ENCODE results near the gene RNF130. TPM values are rescaled to one million over a fixed set of nuclear protein-coding genes. Genes with fewer than 3 reads are reported as not detected.

Gene RNF130
- total and polyA plus RNA-seq, 3 donors from 2014 or later = 44.3 to 65.0 (median 56.5) TPM

- TF ChIP-seq, protein P1, sequence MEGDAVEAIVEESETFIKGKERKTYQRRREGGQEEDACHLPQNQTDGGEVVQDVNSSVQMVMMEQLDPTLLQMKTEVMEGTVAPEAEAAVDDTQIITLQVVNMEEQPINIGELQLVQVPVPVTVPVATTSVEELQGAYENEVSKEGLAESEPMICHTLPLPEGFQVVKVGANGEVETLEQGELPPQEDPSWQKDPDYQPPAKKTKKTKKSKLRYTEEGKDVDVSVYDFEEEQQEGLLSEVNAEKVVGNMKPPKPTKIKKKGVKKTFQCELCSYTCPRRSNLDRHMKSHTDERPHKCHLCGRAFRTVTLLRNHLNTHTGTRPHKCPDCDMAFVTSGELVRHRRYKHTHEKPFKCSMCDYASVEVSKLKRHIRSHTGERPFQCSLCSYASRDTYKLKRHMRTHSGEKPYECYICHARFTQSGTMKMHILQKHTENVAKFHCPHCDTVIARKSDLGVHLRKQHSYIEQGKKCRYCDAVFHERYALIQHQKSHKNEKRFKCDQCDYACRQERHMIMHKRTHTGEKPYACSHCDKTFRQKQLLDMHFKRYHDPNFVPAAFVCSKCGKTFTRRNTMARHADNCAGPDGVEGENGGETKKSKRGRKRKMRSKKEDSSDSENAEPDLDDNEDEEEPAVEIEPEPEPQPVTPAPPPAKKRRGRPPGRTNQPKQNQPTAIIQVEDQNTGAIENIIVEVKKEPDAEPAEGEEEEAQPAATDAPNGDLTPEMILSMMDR (IDR thresholded peaks at IDR 0.05) = no peak
- H3K27ac ChIP-seq = no peak overlapping the region
- peaks cover 3% of the 10 kb centered on the region for H3K4me1 ChIP-seq
- intact Hi-C loops (cut with DNase I; ENCODE audit: low total_unique reads) = no loop called here
- no peaks in the 10 kb centered on the region for H3K36me3 ChIP-seq (ENCODE audit: low read depth, missing control alignments)
- H3K27me3 ChIP-seq = no peaks in the 10 kb centered on the region
- H3K9me3 ChIP-seq = no peaks in the 10 kb centered on the region
- H3K4me3 ChIP-seq = no peak overlapping the region
- 95% methylated on average over 8 of the region's 8 CpGs; no CpG with 5 or more reads in 1 of the 2 donors for WGBS, 2 donors
- DNase-seq = no peak
Observed at GRCh38 chr5:180098526-180098925, 27.0 kb upstream of the RNF130 start.

DNA sequence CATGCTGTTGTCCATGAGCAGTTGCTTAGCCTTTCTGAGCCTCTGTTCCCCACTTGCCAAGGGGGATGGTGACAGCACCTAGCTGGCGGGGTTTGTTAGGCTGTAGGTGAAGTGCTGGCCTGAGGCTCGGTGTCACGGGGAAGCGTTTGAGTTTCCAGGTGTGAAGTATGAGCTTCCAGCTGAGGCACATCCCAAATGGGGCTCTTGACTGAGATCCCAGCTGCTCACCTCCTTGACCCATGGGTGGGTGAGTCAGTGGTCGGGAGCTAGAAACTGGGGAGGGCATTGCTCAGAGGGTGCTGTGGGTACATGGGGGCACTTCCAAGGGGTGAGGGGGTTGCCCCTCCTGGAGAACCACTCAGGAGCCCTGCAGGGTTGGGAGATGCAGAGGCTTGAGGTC lies 26.4 kb upstream of the RNF130 start:
- Histone ChIP-seq H3K27ac (no peak overlapping the region), H3K4me1 (peaks cover 3% of the 10 kb centered on the region), H3K4me3 (no peak overlapping the region), H3K36me3 (ENCODE audit: low read depth, missing control alignments) (no peaks in the 10 kb centered on the region), H3K9me3 (no peaks in the 10 kb centered on the region), H3K27me3 (no peaks in the 10 kb centered on the region)
- DNase-seq = no peak
- WGBS, 2 donors = 90 to 93% methylated on average over 2 to 5 of the region's 5 CpGs
- TF ChIP-seq POLR2A (IDR thresholded peaks at IDR 0.05) = no peak
- TF ChIP-seq, protein P1 (IDR thresholded peaks at IDR 0.05) = no peak
- intact Hi-C loops (cut with DNase I; ENCODE audit: low total_unique reads) = no loop called here

- no peak for TF ChIP-seq POLR2A (IDR thresholded peaks at IDR 0.05)
- TF ChIP-seq, protein P1 (IDR thresholded peaks at IDR 0.05) = no peak
- 89% methylated on average over 11 of the region's 11 CpGs for WGBS, 2 donors
- Histone ChIP-seq H3K4me1 (peaks cover 3% of the 10 kb centered on the region), H3K9me3 (no peaks in the 10 kb centered on the region), H3K27me3 (no peaks in the 10 kb centered on the region), H3K36me3 (ENCODE audit: low read depth, missing control alignments) (no peaks in the 10 kb centered on the region), H3K27ac (no peak overlapping the region), H3K4me3 (no peak overlapping the region)
- intact Hi-C loops (cut with DNase I; ENCODE audit: low total_unique reads) = no loop called here
- no peak for DNase-seq
Observed at GRCh38 chr5:180097163-180097894, 25.8 kb upstream of the RNF130 start.

GRCh38 chr5:180096616-180097015 lies 25.1 kb upstream of the RNF130 start:
- intact Hi-C loops (cut with DNase I; ENCODE audit: low total_unique reads) = no loop called here
- Histone ChIP-seq H3K36me3 (ENCODE audit: low read depth, missing control alignments) (no peaks in the 10 kb centered on the region), H3K4me1 (peaks cover 3% of the 10 kb centered on the region), H3K9me3 (no peaks in the 10 kb centered on the region), H3K27me3 (no peaks in the 10 kb centered on the region), H3K4me3 (no peak overlapping the region), H3K27ac (no peak overlapping the region)
- TF ChIP-seq POLR2A (IDR thresholded peaks at IDR 0.05) = no peak
- TF ChIP-seq, protein P1 (IDR thresholded peaks at IDR 0.05) = no peak
- WGBS, 2 donors = 85 to 93% methylated on average over 9 to 10 of the region's 10 CpGs
- no peak for DNase-seq

GRCh38 chr5:180095545-180095944 lies 24.0 kb upstream of the RNF130 start:
- Histone ChIP-seq H3K36me3 (ENCODE audit: low read depth, missing control alignments) (no peaks in the 10 kb centered on the region), H3K4me1 (peaks cover 6% of the 10 kb centered on the region), H3K4me3 (no peak overlapping the region), H3K27me3 (no peaks in the 10 kb centered on the region), H3K9me3 (no peaks in the 10 kb centered on the region), H3K27ac (no peak overlapping the region)
- no peak for DNase-seq
- intact Hi-C loops (cut with DNase I; ENCODE audit: low total_unique reads) = no loop called here
- TF ChIP-seq POLR2A (IDR thresholded peaks at IDR 0.05) = no peak
- TF ChIP-seq, protein P1 (IDR thresholded peaks at IDR 0.05) = no peak
- WGBS, 2 donors = 66 to 71% methylated on average over 9 of the region's 9 CpGs
